Measurements from ENCODE around the gene FBXL4.

The FBXL4 gene

GRCh38 chr6:98904096-98904495, 43.6 kb downstream of the FBXL4 start:
- Histone ChIP-seq H3K23ac (ENCODE audit: low read length in 2 of 2) (no peak overlapping the region), H3K27me3 (ENCODE audit: control insufficient read depth in 1 of 2, insufficient read depth in 1 of 2, low read length in 2 of 2) (no peaks in the 10 kb centered on the region), H3K4me2 (ENCODE audit: low read length, poor library complexity, severe bottlenecking) (no peak overlapping the region), H3K36me3 (ENCODE audit: control insufficient read depth in 1 of 2, insufficient read depth in 2 of 2, low read depth in 1 of 2, low read length in 2 of 2) (peaks cover 3 to 67% of the 10 kb centered on the region in 2 experiments), H3K4me3 (ENCODE audit: insufficient read depth in 1 of 2, low read depth in 1 of 2, low read length in 2 of 2) (no peak overlapping the region), H2BK5ac (ENCODE audit: low read depth, low read length, poor library complexity, severe bottlenecking) (no peak overlapping the region), H2AK5ac (ENCODE audit: low read length, severe bottlenecking) (no peak overlapping the region), H2AFZ (ENCODE audit: low read depth, low read length) (no peak overlapping the region), H4K91ac (ENCODE audit: low read length) (no peak overlapping the region), H2BK15ac (ENCODE audit: low read depth, poor library complexity, severe bottlenecking) (no peak overlapping the region), H3K27ac (ENCODE audit: low read length, poor library complexity, severe bottlenecking) (no peak overlapping the region), H3K4me1 (ENCODE audit: control insufficient read depth, insufficient read depth, low read depth, low read length) (no peaks in the 10 kb centered on the region), H3K9ac (ENCODE audit: low read length) (no peak overlapping the region), H2BK12ac (ENCODE audit: low read length in 2 of 2) (no peak overlapping the region), H3K9me3 (ENCODE audit: control insufficient read depth, low read length) (peaks cover 2% of the 10 kb centered on the region), H3K4ac (ENCODE audit: low read depth in 1 of 2, low read length in 2 of 2) (no peak overlapping the region), H3K14ac (ENCODE audit: low read length in 2 of 2) (no peak overlapping the region), H3K18ac (ENCODE audit: low read depth in 1 of 2, low read length in 2 of 2) (no peak overlapping the region), H4K8ac (ENCODE audit: low read length) (no peak overlapping the region), H2BK120ac (ENCODE audit: low read depth, low read length) (no peak overlapping the region), H3K79me1 (replicated peaks; ENCODE audit: low read length, poor library complexity, severe bottlenecking) (peaks cover 5% of the 10 kb centered on the region)
- DNase-seq = no peak

GRCh38 chr6:98900706-98901105, 47.0 kb downstream of the FBXL4 start:
- no peaks in the 10 kb centered on the region for H3K4me1 ChIP-seq (ENCODE audit: control insufficient read depth, insufficient read depth, low read depth, low read length)
- H4K8ac ChIP-seq (ENCODE audit: low read length) = no peak overlapping the region
- no peaks in the 10 kb centered on the region for H3K27me3 ChIP-seq (ENCODE audit: control insufficient read depth in 1 of 2, insufficient read depth in 1 of 2, low read length in 2 of 2)
- H3K79me1 ChIP-seq (replicated peaks; ENCODE audit: low read length, poor library complexity, severe bottlenecking) = peaks cover 4% of the 10 kb centered on the region
- no peak overlapping the region for H3K4me2 ChIP-seq (ENCODE audit: low read length, poor library complexity, severe bottlenecking)
- no peak overlapping the region for H3K27ac ChIP-seq (ENCODE audit: low read length, poor library complexity, severe bottlenecking)
- H3K9me3 ChIP-seq (ENCODE audit: control insufficient read depth, low read length) = peaks cover 9% of the 10 kb centered on the region
- no peak overlapping the region for H2BK15ac ChIP-seq (ENCODE audit: low read depth, poor library complexity, severe bottlenecking)
- H2BK5ac ChIP-seq (ENCODE audit: low read depth, low read length, poor library complexity, severe bottlenecking) = no peak overlapping the region
- no peak overlapping the region for H4K91ac ChIP-seq (ENCODE audit: low read length)
- no peak overlapping the region for H3K4ac ChIP-seq (ENCODE audit: low read depth in 1 of 2, low read length in 2 of 2)
- DNase-seq = no peak
- no peak overlapping the region for H3K23ac ChIP-seq (ENCODE audit: low read length in 2 of 2)
- WGBS = 100% methylated on average over 2 of the region's 2 CpGs
- H3K9ac ChIP-seq (ENCODE audit: low read length) = no peak overlapping the region
- H2BK120ac ChIP-seq (ENCODE audit: low read depth, low read length) = no peak overlapping the region
- no peak overlapping the region for H2AFZ ChIP-seq (ENCODE audit: low read depth, low read length)
- no peak overlapping the region for H3K14ac ChIP-seq (ENCODE audit: low read length in 2 of 2)
- no peak overlapping the region for H2BK12ac ChIP-seq (ENCODE audit: low read length in 2 of 2)
- H3K36me3 ChIP-seq (ENCODE audit: control insufficient read depth in 1 of 2, insufficient read depth in 2 of 2, low read depth in 1 of 2, low read length in 2 of 2) = peaks cover 3 to 84% of the 10 kb centered on the region in 2 experiments
- no peak overlapping the region for H3K18ac ChIP-seq (ENCODE audit: low read depth in 1 of 2, low read length in 2 of 2)
- no peak overlapping the region for H2AK5ac ChIP-seq (ENCODE audit: low read length, severe bottlenecking)
- H3K4me3 ChIP-seq (ENCODE audit: insufficient read depth in 1 of 2, low read depth in 1 of 2, low read length in 2 of 2) = no peak overlapping the region

GRCh38 chr6:98894810-98895209, 52.9 kb downstream of the FBXL4 start:
- peaks cover 9% of the 10 kb centered on the region for H3K9me3 ChIP-seq (ENCODE audit: control insufficient read depth, low read length)
- no peak overlapping the region for H4K8ac ChIP-seq (ENCODE audit: low read length)
- H3K4ac ChIP-seq (ENCODE audit: low read depth in 1 of 2, low read length in 2 of 2) = no peak overlapping the region
- no peak overlapping the region for H2AK5ac ChIP-seq (ENCODE audit: low read length, severe bottlenecking)
- H2BK12ac ChIP-seq (ENCODE audit: low read length in 2 of 2) = no peak overlapping the region
- 50% methylated on average over 1 of the region's 1 CpG for WGBS
- H3K36me3 ChIP-seq (ENCODE audit: control insufficient read depth in 1 of 2, insufficient read depth in 2 of 2, low read depth in 1 of 2, low read length in 2 of 2) = peaks cover 0 to 47% of the 10 kb centered on the region in 2 experiments
- no peak overlapping the region for H3K27ac ChIP-seq (ENCODE audit: low read length, poor library complexity, severe bottlenecking)
- H3K14ac ChIP-seq (ENCODE audit: low read length in 2 of 2) = no peak overlapping the region
- H4K91ac ChIP-seq (ENCODE audit: low read length) = no peak overlapping the region
- peaks cover 5% of the 10 kb centered on the region for H3K79me1 ChIP-seq (replicated peaks; ENCODE audit: low read length, poor library complexity, severe bottlenecking)
- H3K27me3 ChIP-seq (ENCODE audit: control insufficient read depth in 1 of 2, insufficient read depth in 1 of 2, low read length in 2 of 2) = no peaks in the 10 kb centered on the region
- no peak overlapping the region for H2BK5ac ChIP-seq (ENCODE audit: low read depth, low read length, poor library complexity, severe bottlenecking)
- no peak overlapping the region for H3K4me3 ChIP-seq (ENCODE audit: insufficient read depth in 1 of 2, low read depth in 1 of 2, low read length in 2 of 2)
- H3K23ac ChIP-seq (ENCODE audit: low read length in 2 of 2) = no peak overlapping the region
- no peak overlapping the region for H2BK120ac ChIP-seq (ENCODE audit: low read depth, low read length)
- no peak overlapping the region for H3K4me2 ChIP-seq (ENCODE audit: low read length, poor library complexity, severe bottlenecking)
- peak; percentile 19 for DNase-seq
- H2BK15ac ChIP-seq (ENCODE audit: low read depth, poor library complexity, severe bottlenecking) = no peak overlapping the region
- no peak overlapping the region for H3K18ac ChIP-seq (ENCODE audit: low read depth in 1 of 2, low read length in 2 of 2)
- no peak overlapping the region for H3K9ac ChIP-seq (ENCODE audit: low read length)
- no peaks in the 10 kb centered on the region for H3K4me1 ChIP-seq (ENCODE audit: control insufficient read depth, insufficient read depth, low read depth, low read length)
- H2AFZ ChIP-seq (ENCODE audit: low read depth, low read length) = no peak overlapping the region

GRCh38 chr6:98887650-98888049, 60.1 kb downstream of the FBXL4 start:
- H3K18ac ChIP-seq (ENCODE audit: low read depth in 1 of 2, low read length in 2 of 2) = no peak overlapping the region
- no peaks in the 10 kb centered on the region for H3K9me3 ChIP-seq (ENCODE audit: control insufficient read depth, low read length)
- WGBS = 96% methylated on average over 2 of the region's 3 CpGs
- H2AFZ ChIP-seq (ENCODE audit: low read depth, low read length) = no peak overlapping the region
- H3K4me1 ChIP-seq (ENCODE audit: control insufficient read depth, insufficient read depth, low read depth, low read length) = no peaks in the 10 kb centered on the region
- no peak overlapping the region for H3K4me2 ChIP-seq (ENCODE audit: low read length, poor library complexity, severe bottlenecking)
- no peak overlapping the region for H2BK15ac ChIP-seq (ENCODE audit: low read depth, poor library complexity, severe bottlenecking)
- H3K14ac ChIP-seq (ENCODE audit: low read length in 2 of 2) = no peak overlapping the region
- H2BK12ac ChIP-seq (ENCODE audit: low read length in 2 of 2) = no peak overlapping the region
- no peak overlapping the region for H3K27ac ChIP-seq (ENCODE audit: low read length, poor library complexity, severe bottlenecking)
- no peak overlapping the region for H4K91ac ChIP-seq (ENCODE audit: low read length)
- H2AK5ac ChIP-seq (ENCODE audit: low read length, severe bottlenecking) = no peak overlapping the region
- no peak overlapping the region for H3K4me3 ChIP-seq (ENCODE audit: insufficient read depth in 1 of 2, low read depth in 1 of 2, low read length in 2 of 2)
- H3K4ac ChIP-seq (ENCODE audit: low read depth in 1 of 2, low read length in 2 of 2) = no peak overlapping the region
- peaks cover 6 to 34% of the 10 kb centered on the region in 2 experiments for H3K36me3 ChIP-seq (ENCODE audit: control insufficient read depth in 1 of 2, insufficient read depth in 2 of 2, low read depth in 1 of 2, low read length in 2 of 2)
- no peak overlapping the region for H4K8ac ChIP-seq (ENCODE audit: low read length)
- DNase-seq = no peak
- H3K23ac ChIP-seq (ENCODE audit: low read length in 2 of 2) = no peak overlapping the region
- H3K9ac ChIP-seq (ENCODE audit: low read length) = no peak overlapping the region
- peaks cover 5% of the 10 kb centered on the region for H3K79me1 ChIP-seq (replicated peaks; ENCODE audit: low read length, poor library complexity, severe bottlenecking)
- H3K27me3 ChIP-seq (ENCODE audit: control insufficient read depth in 1 of 2, insufficient read depth in 1 of 2, low read length in 2 of 2) = no peaks in the 10 kb centered on the region
- H2BK5ac ChIP-seq (ENCODE audit: low read depth, low read length, poor library complexity, severe bottlenecking) = no peak overlapping the region
- no peak overlapping the region for H2BK120ac ChIP-seq (ENCODE audit: low read depth, low read length)
